Measurements from ENCODE around the gene ITGBL1.

Gene ITGBL1

DNA sequence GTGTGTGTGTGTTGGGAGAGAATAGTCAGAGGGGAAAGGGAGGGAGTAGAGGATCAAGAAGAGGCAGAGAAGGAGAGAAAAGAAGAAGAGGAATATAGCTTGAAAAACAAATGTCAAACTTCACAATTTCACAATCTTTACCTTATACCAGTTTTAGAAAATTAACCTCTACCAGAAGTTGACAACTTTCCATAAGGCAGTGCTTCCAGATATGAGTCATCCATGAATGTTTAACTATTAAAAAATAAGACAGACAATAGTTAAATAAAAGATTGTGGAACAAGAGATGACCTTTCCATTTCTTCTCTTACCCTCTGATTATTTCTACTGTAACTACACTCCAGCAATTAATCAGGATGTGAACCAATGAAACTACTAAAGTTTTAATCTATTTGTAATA lies 229.4 kb downstream of the ITGBL1 start:
- no peak for DNase-seq
- Mint-ChIP-seq H3K4me1 (no peaks in the 10 kb centered on the region), H3K27ac (no peak overlapping the region), H3K9me3 (no peaks in the 10 kb centered on the region), H3K27me3 (ENCODE audit: low read depth, poor library complexity) (peaks cover 4% of the 10 kb centered on the region), H3K36me3 (ENCODE audit: low read depth) (no peaks in the 10 kb centered on the region), H3K4me3 (no peak overlapping the region)
- TF ChIP-seq, protein P1, sequence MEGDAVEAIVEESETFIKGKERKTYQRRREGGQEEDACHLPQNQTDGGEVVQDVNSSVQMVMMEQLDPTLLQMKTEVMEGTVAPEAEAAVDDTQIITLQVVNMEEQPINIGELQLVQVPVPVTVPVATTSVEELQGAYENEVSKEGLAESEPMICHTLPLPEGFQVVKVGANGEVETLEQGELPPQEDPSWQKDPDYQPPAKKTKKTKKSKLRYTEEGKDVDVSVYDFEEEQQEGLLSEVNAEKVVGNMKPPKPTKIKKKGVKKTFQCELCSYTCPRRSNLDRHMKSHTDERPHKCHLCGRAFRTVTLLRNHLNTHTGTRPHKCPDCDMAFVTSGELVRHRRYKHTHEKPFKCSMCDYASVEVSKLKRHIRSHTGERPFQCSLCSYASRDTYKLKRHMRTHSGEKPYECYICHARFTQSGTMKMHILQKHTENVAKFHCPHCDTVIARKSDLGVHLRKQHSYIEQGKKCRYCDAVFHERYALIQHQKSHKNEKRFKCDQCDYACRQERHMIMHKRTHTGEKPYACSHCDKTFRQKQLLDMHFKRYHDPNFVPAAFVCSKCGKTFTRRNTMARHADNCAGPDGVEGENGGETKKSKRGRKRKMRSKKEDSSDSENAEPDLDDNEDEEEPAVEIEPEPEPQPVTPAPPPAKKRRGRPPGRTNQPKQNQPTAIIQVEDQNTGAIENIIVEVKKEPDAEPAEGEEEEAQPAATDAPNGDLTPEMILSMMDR (IDR thresholded peaks at IDR 0.05) = no peak

DNA sequence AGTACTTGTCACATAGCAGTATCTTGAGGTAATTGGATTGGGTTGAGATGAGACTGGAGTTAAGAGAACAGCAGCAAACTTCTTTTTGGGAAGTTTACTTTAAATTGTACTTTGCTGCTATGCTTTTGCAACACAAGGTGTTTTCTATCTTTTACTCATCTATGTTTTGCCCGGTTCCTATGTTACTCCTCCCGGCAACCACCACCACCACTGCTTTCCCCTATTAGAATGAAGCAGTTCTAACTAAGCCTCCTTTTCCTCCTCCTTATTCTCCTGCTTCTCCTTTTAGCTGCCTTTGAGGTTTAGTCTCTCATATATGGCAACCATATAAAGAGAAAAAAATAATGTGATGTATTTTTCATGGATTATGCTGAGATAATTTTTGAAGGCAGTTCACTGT lies 233.5 kb downstream of the ITGBL1 start:
- H3K36me3 Mint-ChIP-seq (ENCODE audit: low read depth) = no peaks in the 10 kb centered on the region
- no peaks in the 10 kb centered on the region for H3K9me3 Mint-ChIP-seq
- no peak overlapping the region for H3K4me3 Mint-ChIP-seq
- H3K4me1 Mint-ChIP-seq = no peaks in the 10 kb centered on the region
- DNase-seq = no peak
- no peak overlapping the region for H3K27ac Mint-ChIP-seq
- peaks cover 4% of the 10 kb centered on the region for H3K27me3 Mint-ChIP-seq (ENCODE audit: low read depth, poor library complexity)
- TF ChIP-seq, protein P1 (IDR thresholded peaks at IDR 0.05) = no peak

DNA sequence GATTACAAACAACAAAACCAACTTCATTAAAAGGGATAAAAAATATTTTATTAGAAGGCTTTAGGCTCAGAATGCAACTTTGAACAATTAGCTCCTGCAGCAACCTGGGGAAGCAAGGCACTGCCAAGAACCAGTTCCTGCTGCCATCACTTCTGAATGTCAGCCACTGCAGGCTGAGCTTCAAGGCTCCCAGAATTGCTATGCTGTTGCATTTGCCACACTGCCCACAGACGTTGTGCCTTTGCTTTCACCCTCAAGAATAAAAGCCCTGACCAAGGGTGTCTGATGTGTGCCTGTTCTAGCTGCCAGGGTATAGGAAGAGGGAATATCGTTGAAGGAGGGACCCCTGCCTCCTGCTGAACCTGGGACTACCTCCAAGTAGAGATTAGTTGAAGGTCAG lies 238.4 kb downstream of the ITGBL1 start:
- no peaks in the 10 kb centered on the region for H3K4me1 Mint-ChIP-seq
- H3K27ac Mint-ChIP-seq = no peak overlapping the region
- H3K9me3 Mint-ChIP-seq = no peaks in the 10 kb centered on the region
- no peak overlapping the region for H3K4me3 Mint-ChIP-seq
- H3K36me3 Mint-ChIP-seq (ENCODE audit: low read depth) = no peaks in the 10 kb centered on the region
- H3K27me3 Mint-ChIP-seq (ENCODE audit: low read depth, poor library complexity) = peaks cover 4% of the 10 kb centered on the region
- TF ChIP-seq, protein P1 (IDR thresholded peaks at IDR 0.05) = no peak
- no peak for DNase-seq

DNA sequence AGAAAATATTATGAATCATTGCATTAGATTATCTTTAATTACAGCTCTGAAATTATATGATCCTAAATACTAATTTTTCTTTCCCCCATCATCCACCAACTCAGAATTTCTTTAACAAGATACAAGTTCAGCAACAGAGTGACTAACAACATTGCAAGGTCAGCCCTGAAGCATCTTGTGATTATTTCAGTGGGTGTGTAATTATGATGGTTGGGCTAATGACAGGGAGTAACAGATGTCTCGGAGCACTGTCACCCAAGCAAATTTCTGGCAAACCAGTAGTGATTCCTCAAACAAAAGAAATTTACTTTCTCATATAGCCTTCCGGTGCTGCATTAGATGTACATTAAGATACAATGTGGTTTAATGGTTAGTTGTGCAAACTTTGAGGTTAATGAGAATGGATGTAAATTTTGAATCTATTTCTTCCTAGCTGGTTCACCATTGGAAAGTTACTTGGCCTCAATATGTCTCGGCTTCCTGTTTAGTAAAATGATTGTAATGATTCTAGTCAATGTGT lies 238.9 kb downstream of the ITGBL1 start:
- Mint-ChIP-seq H3K9me3 (no peaks in the 10 kb centered on the region), H3K4me1 (no peaks in the 10 kb centered on the region), H3K27me3 (ENCODE audit: low read depth, poor library complexity) (peaks cover 4% of the 10 kb centered on the region), H3K36me3 (ENCODE audit: low read depth) (no peaks in the 10 kb centered on the region), H3K4me3 (no peak overlapping the region), H3K27ac (no peak overlapping the region)
- no peak for DNase-seq
- TF ChIP-seq, protein P1 (IDR thresholded peaks at IDR 0.05) = no peak

DNA sequence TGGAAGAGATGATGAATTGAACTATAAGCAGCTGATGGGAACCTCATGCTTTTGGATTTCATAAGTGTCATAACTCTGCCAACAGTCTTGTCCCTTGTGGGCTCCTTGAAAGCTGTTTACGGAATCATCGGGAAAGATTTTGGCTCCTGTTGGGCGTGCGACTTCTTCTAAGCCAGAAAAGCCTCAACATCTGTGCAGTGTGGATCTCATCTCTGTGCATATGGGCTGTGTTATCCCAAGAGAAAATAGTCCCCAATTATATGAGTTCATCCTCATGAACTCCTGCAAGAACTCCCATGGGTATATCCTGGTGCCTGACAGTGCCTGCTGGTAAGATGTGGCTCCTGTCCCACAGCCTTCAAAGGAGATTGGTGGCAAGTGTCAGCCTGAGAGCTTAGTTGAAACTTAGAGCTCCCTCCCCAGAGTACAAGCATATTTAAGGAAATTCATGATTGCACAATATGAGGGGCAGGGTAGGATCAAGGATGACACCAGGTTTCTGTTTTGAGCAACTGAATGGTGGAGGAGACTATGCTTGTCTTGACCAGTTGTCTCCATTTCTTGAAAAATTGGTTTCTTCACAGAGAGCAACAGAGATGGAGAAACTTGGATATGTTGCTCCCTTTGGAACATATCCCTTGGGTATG lies 243.5 kb downstream of the ITGBL1 start:
- H3K27ac Mint-ChIP-seq = no peak overlapping the region
- no peak overlapping the region for H3K4me3 Mint-ChIP-seq
- no peaks in the 10 kb centered on the region for H3K36me3 Mint-ChIP-seq (ENCODE audit: low read depth)
- no peak for DNase-seq
- TF ChIP-seq, protein P1 (IDR thresholded peaks at IDR 0.05) = no peak
- no peaks in the 10 kb centered on the region for H3K4me1 Mint-ChIP-seq
- H3K9me3 Mint-ChIP-seq = no peaks in the 10 kb centered on the region
- peaks cover 4% of the 10 kb centered on the region for H3K27me3 Mint-ChIP-seq (ENCODE audit: low read depth, poor library complexity)

DNA sequence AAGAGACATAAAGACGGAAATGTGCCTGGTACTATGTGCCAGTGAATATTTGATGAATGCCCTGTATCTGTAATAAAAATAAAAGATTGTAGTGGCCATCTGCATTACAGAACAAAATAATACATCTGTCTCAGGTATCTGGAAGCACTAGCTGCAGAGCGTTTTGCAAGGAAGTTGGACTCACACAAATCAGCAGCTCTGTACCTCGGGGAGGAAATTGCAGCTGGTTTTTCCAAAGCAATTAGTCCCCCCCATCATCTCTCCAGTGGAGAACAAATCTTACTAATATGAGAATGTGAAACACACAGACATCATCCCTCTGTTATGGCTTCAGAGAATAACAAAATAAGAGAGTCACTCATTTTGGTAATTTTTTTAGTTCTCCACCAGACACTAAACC lies 245.3 kb downstream of the ITGBL1 start:
- TF ChIP-seq, protein P1 (IDR thresholded peaks at IDR 0.05) = no peak
- Mint-ChIP-seq H3K9me3 (no peaks in the 10 kb centered on the region), H3K36me3 (ENCODE audit: low read depth) (no peaks in the 10 kb centered on the region), H3K4me3 (no peak overlapping the region), H3K4me1 (no peaks in the 10 kb centered on the region), H3K27ac (no peak overlapping the region), H3K27me3 (ENCODE audit: low read depth, poor library complexity) (peaks cover 4% of the 10 kb centered on the region)
- no peak for DNase-seq

All from nephron progenitor cell (in vitro differentiated cells).